NCI-H1048 (cell line): ENCODE measurements around the gene RPS6KA5.
"Not testable (repeated sequence)": the region's sequence is repeated elsewhere in the genome, so short reads cannot be mapped to it uniquely, and the experiment has no call there.

ENCODE experiments used
- DNase-seq: peaks from one replicate; lab custom pipeline; 2025; lab: John Stamatoyannopoulos, UW

Gene RPS6KA5

GRCh38 chr14:90830931-90831701 lies 229.3 kb downstream of the RPS6KA5 start:
- no peak for DNase-seq

- DNase-seq, result no peak
These were observed 230.8 kb downstream of the RPS6KA5 start for GRCh38 chr14:90829677-90830076.

GRCh38 chr14:90828642-90829487 lies 231.6 kb downstream of the RPS6KA5 start:
- no peak for DNase-seq

- DNase-seq, result peak; percentile 77
These were observed 232.4 kb downstream of the RPS6KA5 start for GRCh38 chr14:90827919-90828610.

- DNase-seq, result not testable (repeated sequence)
These were observed 236.9 kb downstream of the RPS6KA5 start for GRCh38 chr14:90823542-90823941.

- no peak for DNase-seq
These were observed 239.5 kb downstream of the RPS6KA5 start for GRCh38 chr14:90820958-90821357.

GRCh38 chr14:90819734-90820393 lies 240.6 kb downstream of the RPS6KA5 start:
- no peak for DNase-seq

- no peak for DNase-seq
These were observed 241.7 kb downstream of the RPS6KA5 start for GRCh38 chr14:90818715-90819114.

- DNase-seq, result no peak
These were observed 243.6 kb downstream of the RPS6KA5 start for GRCh38 chr14:90816681-90817436.

- DNase-seq, result no peak
These were observed 244.4 kb downstream of the RPS6KA5 start, which contains the start of gene TTC7B for GRCh38 chr14:90815822-90816662. Gene TTC7B, minus strand, starts transcription at chr14:90816430. Its CDS starts 135 bp downstream, at chr14:90816295.

GRCh38 chr14:90815572-90815821 lies 244.9 kb downstream of the RPS6KA5 start:
- DNase-seq, result no peak

- DNase-seq, result no peak
These were observed 245.5 kb downstream of the RPS6KA5 start for GRCh38 chr14:90814806-90815571.

GRCh38 chr14:90813442-90813841 lies 247.0 kb downstream of the RPS6KA5 start:
- DNase-seq, result no peak

- DNase-seq, result no peak
These were observed 248.3 kb downstream of the RPS6KA5 start for GRCh38 chr14:90812109-90812508.

- DNase-seq, result no peak
These were observed 248.8 kb downstream of the RPS6KA5 start for GRCh38 chr14:90811641-90812040.

- DNase-seq, result no peak
These were observed 249.6 kb downstream of the RPS6KA5 start for GRCh38 chr14:90810806-90811205.

GRCh38 chr14:90809530-90810312 lies 250.7 kb downstream of the RPS6KA5 start:
- no peak for DNase-seq

- no peak for DNase-seq
These were observed 251.5 kb downstream of the RPS6KA5 start for GRCh38 chr14:90808759-90809529.
